HG03060 (cell line): Measurements from ENCODE around the gene FAM204A.

ENCODE experiments used
- ATAC-seq: cut with Tn5 transposase; IDR thresholded peaks from one replicate; pipeline ENCODE4 v1.9.1; 2021; ENCODE audit warnings: low read depth, moderate number of reproducible peaks; ENCODE audit not compliant: unreplicated experiment

FAM204A gene

DNA sequence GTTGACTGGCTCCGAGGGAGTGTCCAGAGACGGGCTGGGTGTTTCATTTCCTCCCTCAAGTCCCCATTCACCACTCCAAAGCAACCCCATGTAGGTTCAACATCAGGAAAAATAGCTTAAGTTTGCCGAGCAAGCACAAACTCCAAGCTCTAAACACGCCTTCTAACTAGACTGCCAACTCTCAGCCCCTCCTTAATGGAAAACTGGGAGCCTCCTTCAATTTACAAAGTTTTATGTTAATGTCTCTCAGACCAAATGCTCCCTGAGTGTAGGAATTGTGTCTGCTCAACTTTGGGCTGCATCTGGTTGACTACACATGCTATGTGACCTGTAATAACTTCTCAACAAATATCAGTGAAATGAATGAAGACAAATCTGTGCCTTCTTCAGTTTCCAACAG lies 87.5 kb downstream of the FAM204A start:
- ATAC-seq: no peak

DNA sequence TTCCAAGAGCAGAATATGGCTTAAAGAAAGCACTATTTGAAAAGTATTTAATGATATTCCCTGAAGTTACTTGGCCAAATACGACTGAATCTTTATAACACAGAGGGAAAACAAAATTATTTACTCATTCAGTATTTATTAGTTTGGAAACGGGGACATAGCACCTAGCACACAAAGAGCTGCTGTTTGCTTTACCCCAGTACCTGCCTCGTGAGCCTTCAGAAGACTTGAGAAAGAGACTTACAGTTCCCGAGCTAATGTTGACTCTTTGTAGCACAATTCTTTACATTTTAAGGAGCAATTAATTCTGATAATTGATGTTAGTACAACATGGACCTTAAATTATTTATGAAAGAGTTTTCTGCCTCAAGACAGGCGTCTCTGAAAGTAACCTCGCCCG lies 88.7 kb downstream of the FAM204A start:
- no peak for ATAC-seq

DNA sequence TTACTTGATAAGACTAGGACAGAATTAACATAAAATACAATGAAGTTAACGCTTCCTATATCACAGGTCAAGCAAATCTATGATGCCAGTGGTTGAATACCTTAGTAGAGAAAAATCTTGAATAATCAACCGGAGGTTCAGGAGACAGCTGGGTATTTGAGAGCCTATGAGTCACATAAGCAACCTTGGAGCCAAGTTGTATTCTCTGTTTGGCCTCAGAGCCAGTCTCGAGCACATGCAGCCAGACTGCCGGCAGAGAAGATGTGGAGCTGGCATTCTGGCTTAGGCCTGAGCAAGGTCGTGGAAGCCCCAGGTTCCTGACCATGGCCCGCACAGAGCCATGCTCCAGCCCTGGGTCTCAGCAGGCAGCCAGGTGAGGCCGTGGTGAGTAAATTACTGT lies 90.3 kb downstream of the FAM204A start:
- no peak for ATAC-seq

DNA sequence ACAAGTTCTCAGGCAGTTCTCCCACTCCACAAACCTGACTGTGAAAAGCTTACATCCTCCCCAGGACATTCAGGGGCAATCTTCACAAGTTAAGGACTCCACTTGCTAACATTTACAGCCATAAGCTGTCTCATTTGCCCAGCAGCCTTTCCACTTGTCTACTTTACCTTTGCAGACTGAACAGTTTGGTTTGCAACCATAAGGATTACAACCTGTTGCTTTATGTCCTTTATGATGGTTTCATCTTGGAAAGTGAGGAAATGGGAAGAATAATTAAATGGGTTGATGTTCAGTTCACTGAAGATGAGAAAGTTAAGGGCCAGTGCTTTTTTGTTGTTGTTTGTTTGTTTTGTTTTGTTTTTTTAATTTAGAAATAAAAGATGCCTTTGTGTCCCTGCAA lies 92.4 kb downstream of the FAM204A start:
- no peak for ATAC-seq
